HEK293 (cell line): ENCODE results near the gene RBM46.

Experiments used
- SP3 ChIP-seq: fragments of 450-650 bp; formaldehyde crosslinking; IDR thresholded peaks from 2 replicates; pipeline ENCODE4 v1.5.1; 2016; ENCODE audit warnings: missing biosample characterization, missing genetic modification characterization
- TCF7L2 ChIP-seq: IDR thresholded peaks from 2 replicates; pipeline ENCODE4 v1.6.1; 2011; ENCODE audit warnings: low read depth, mild to moderate bottlenecking, inconsistent platforms, low read length, moderate library complexity, borderline replicate concordance
- YY2 ChIP-seq: fragments of 450-650 bp; formaldehyde crosslinking; IDR thresholded peaks from 2 replicates; pipeline ENCODE4 v1.5.1; 2016; ENCODE audit warnings: missing biosample characterization, missing genetic modification characterization
- ZBTB8A ChIP-seq: fragments of 450-650 bp; formaldehyde crosslinking; IDR thresholded peaks from 2 replicates; pipeline ENCODE4 v1.5.1; 2016; ENCODE audit warnings: missing biosample characterization, missing genetic modification characterization
- ZFP41 ChIP-seq: fragments of 450-650 bp; formaldehyde crosslinking; IDR thresholded peaks from 2 replicates; pipeline ENCODE4 v1.5.1; 2016; ENCODE audit warnings: missing biosample characterization, missing genetic modification characterization, borderline replicate concordance
- ZNF366 ChIP-seq: fragments of 450-650 bp; formaldehyde crosslinking; conservative IDR thresholded peaks from 2 replicates; pipeline ENCODE4 v1.5.1; 2016; ENCODE audit warnings: missing biosample characterization, missing genetic modification characterization
- ZNF510 ChIP-seq: fragments of 450-650 bp; formaldehyde crosslinking; IDR thresholded peaks from 2 replicates; pipeline ENCODE4 v1.5.1; 2018; ENCODE audit warnings: mild to moderate bottlenecking, missing genetic modification characterization, missing biosample characterization; ENCODE audit not compliant: insufficient replicate concordance
- ZNF701 ChIP-seq: fragments of 450-650 bp; formaldehyde crosslinking; IDR thresholded peaks from 2 replicates; pipeline ENCODE4 v1.5.1; 2016; ENCODE audit warnings: missing biosample characterization, missing genetic modification characterization
- ZSCAN16 ChIP-seq: fragments of 450-650 bp; formaldehyde crosslinking; IDR thresholded peaks from 2 replicates; pipeline ENCODE4 v1.5.1; 2016; ENCODE audit warnings: missing biosample characterization, missing genetic modification characterization
- TF ChIP-seq, protein P1 (sequence below): fragments of 450-650 bp; formaldehyde crosslinking; IDR thresholded peaks from 2 replicates; pipeline ENCODE4 v1.5.1; 2016; ENCODE audit warnings: missing biosample characterization, missing genetic modification characterization
- TF ChIP-seq, protein P2 (sequence below): sonication (generic); formaldehyde crosslinking; IDR thresholded peaks from 2 replicates; pipeline ENCODE4 v1.8.1; 2022; ENCODE audit warnings: mild to moderate bottlenecking, moderate library complexity, missing genetic modification reagents
- TF ChIP-seq, protein P3 (sequence below): fragments of 450-650 bp; formaldehyde crosslinking; IDR thresholded peaks from 2 replicates; pipeline ENCODE4 v1.5.1; 2016; ENCODE audit warnings: missing biosample characterization, missing genetic modification characterization

DNA sequence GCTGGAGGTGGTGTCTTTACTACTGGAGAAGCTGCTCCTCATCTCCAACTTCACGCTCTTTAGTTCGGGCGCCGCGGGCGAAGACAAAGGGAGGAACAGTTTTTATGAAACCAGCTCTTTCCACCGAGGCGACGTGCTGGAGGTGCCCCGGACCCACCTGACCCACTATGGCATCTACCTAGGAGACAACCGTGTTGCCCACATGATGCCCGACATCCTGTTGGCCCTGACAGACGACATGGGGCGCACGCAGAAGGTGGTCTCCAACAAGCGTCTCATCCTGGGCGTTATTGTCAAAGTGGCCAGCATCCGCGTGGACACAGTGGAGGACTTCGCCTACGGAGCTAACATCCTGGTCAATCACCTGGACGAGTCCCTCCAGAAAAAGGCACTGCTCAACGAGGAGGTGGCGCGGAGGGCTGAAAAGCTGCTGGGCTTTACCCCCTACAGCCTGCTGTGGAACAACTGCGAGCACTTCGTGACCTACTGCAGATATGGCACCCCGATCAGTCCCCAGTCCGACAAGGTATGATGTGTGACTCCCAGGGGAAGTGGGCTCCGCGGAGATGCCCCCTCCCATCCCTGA is 36.6 kb upstream of the RBM46 start:
- TF ChIP-seq, protein P1, sequence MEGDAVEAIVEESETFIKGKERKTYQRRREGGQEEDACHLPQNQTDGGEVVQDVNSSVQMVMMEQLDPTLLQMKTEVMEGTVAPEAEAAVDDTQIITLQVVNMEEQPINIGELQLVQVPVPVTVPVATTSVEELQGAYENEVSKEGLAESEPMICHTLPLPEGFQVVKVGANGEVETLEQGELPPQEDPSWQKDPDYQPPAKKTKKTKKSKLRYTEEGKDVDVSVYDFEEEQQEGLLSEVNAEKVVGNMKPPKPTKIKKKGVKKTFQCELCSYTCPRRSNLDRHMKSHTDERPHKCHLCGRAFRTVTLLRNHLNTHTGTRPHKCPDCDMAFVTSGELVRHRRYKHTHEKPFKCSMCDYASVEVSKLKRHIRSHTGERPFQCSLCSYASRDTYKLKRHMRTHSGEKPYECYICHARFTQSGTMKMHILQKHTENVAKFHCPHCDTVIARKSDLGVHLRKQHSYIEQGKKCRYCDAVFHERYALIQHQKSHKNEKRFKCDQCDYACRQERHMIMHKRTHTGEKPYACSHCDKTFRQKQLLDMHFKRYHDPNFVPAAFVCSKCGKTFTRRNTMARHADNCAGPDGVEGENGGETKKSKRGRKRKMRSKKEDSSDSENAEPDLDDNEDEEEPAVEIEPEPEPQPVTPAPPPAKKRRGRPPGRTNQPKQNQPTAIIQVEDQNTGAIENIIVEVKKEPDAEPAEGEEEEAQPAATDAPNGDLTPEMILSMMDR (tag by site-specific recombination): no peak
- TF ChIP-seq ZNF701: no peak
- TF ChIP-seq YY2: no peak
- no peak for TF ChIP-seq ZNF510 (tag by site-specific recombination)
- TF ChIP-seq TCF7L2: no peak
- TF ChIP-seq SP3 (tag by site-specific recombination): no peak
- no peak for TF ChIP-seq ZBTB8A (tag by site-specific recombination)
- TF ChIP-seq, protein P2, sequence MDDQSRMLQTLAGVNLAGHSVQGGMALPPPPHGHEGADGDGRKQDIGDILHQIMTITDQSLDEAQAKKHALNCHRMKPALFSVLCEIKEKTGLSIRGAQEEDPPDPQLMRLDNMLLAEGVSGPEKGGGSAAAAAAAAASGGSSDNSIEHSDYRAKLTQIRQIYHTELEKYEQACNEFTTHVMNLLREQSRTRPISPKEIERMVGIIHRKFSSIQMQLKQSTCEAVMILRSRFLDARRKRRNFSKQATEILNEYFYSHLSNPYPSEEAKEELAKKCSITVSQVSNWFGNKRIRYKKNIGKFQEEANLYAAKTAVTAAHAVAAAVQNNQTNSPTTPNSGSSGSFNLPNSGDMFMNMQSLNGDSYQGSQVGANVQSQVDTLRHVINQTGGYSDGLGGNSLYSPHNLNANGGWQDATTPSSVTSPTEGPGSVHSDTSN (CRISPR knock-in tag): no peak
- no peak for TF ChIP-seq ZSCAN16
- TF ChIP-seq ZNF366: no peak
- TF ChIP-seq ZFP41 (tag by site-specific recombination): no peak
- TF ChIP-seq, protein P3, sequence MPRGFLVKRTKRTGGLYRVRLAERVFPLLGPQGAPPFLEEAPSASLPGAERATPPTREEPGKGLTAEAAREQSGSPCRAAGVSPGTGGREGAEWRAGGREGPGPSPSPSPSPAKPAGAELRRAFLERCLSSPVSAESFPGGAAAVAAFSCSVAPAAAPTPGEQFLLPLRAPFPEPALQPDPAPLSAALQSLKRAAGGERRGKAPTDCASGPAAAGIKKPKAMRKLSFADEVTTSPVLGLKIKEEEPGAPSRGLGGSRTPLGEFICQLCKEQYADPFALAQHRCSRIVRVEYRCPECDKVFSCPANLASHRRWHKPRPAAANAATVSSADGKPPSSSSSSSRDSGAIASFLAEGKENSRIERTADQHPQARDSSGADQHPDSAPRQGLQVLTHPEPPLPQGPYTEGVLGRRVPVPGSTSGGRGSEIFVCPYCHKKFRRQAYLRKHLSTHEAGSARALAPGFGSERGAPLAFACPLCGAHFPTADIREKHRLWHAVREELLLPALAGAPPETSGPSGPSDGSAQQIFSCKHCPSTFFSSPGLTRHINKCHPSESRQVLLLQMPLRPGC: no peak
